Measurements from ENCODE around the gene PVALEF. TPM values are rescaled to one million over a fixed set of nuclear protein-coding genes. Genes with fewer than 3 reads are reported as not detected.

PVALEF gene
- total and polyA plus RNA-seq, 2 of the 13 experiments (the other 11 are each of a cell fraction or from before 2014, with no cell fraction given) = 0.18 TPM

DNA sequence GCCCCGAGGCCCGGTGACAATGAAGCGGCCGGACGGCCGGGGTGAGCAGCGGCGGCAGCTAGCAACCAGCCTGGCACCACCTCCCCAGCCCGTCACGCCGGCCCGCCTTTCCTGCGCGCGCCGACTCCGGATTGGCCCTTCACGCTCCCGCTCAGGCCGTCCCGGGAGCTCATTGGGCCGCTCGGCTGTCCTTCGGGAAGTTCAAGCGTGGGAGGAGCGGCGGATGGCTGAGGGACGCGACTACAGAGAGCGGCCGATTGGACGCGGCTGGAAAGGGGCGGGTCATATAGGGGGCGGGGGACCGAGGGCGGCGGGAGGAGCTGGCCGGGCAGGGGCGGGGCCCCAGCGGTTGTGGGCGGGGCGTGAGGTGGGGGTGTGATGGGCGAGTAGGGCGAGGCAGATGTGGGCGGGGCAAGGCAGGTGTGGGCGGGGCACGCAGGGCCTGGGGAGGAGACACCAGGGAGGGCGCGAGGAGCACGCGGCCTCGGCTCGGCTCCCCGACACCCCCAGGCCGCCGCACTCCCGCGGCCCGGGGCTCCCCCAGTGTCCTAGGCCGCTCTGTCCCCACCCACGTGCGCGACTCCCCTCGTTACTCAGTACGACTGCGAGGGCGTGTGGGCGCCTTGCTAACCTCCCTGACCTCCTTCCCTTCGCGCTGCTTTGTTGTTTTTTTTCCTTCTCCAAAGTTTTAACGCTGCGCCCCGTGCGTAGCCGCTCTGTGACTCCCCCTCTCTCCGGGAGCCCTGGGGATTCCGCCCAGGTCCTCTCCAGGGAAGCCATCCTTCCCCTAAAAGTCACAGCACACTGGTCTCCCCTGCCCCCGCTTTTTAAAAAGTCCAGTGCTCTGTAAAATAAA lies 57.8 kb downstream of the PVALEF start, which contains the start of gene CEP131 (continued):
- no peak for TF ChIP-seq RBM22 (optimal IDR thresholded peaks at IDR 0.05; ENCODE audit: low read length)
- no peak for TF ChIP-seq CENPX (CRISPR knock-in tag; IDR thresholded peaks at IDR 0.05)
- no peak for TF ChIP-seq ATF7 (IDR thresholded peaks at IDR 0.05)
- TF ChIP-seq ATF7 (CRISPR knock-in tag; IDR thresholded peaks at IDR 0.05) = no peak
- TF ChIP-seq CHD2 (IDR thresholded peaks at IDR 0.05; ENCODE audit: low read depth, low read length) = peak; percentile 77
- no peak for TF ChIP-seq ZSCAN30 (CRISPR knock-in tag; IDR thresholded peaks at IDR 0.05)
- peak; percentile 13; the same call in 1 of the 2 replicates for TF ChIP-seq TBX2 (CRISPR knock-in tag; IDR thresholded peaks at IDR 0.05; ENCODE audit: borderline replicate concordance)
- peak; percentile 73; the same call in 1 of the 2 replicates for TF ChIP-seq NFKB2 (CRISPR knock-in tag; IDR thresholded peaks at IDR 0.05; ENCODE audit: borderline replicate concordance)
- 0 out of 2 replicates have a peak, but pooled peaks have one; percentile 37 for TF ChIP-seq REXO4 (CRISPR knock-in tag; IDR thresholded peaks at IDR 0.05; ENCODE audit: borderline replicate concordance)
- TF ChIP-seq, protein P1, sequence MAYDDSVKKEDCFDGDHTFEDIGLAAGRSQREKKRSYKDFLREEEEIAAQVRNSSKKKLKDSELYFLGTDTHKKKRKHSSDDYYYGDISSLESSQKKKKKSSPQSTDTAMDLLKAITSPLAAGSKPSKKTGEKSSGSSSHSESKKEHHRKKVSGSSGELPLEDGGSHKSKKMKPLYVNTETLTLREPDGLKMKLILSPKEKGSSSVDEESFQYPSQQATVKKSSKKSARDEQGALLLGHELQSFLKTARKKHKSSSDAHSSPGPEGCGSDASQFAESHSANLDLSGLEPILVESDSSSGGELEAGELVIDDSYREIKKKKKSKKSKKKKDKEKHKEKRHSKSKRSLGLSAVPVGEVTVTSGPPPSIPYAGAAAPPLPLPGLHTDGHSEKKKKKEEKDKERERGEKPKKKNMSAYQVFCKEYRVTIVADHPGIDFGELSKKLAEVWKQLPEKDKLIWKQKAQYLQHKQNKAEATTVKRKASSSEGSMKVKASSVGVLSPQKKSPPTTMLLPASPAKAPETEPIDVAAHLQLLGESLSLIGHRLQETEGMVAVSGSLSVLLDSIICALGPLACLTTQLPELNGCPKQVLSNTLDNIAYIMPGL (CRISPR knock-in tag; IDR thresholded peaks at IDR 0.05; ENCODE audit: borderline replicate concordance in 1 of 2, low read depth in 1 of 2) = peak in 1 of 2 experiments; percentile 52; a peak in 1 of 4 replicates
- peak; percentile 87 for TF ChIP-seq ZNF781 (CRISPR knock-in tag; IDR thresholded peaks at IDR 0.05; ENCODE audit: borderline replicate concordance, not compliant biosample characterization)
- TF ChIP-seq MXI1 (IDR thresholded peaks at IDR 0.05; ENCODE audit: borderline replicate concordance, low read depth, low read length) = peak; percentile 84; the same call in 1 of the 3 replicates
- TF ChIP-seq ZNF335 (CRISPR knock-in tag; IDR thresholded peaks at IDR 0.05) = no peak; the same call in 1 of the 2 replicates
- no peak for TF ChIP-seq ZNF260 (CRISPR knock-in tag; IDR thresholded peaks at IDR 0.05; ENCODE audit: borderline replicate concordance, low read depth)
- TF ChIP-seq, protein P2, sequence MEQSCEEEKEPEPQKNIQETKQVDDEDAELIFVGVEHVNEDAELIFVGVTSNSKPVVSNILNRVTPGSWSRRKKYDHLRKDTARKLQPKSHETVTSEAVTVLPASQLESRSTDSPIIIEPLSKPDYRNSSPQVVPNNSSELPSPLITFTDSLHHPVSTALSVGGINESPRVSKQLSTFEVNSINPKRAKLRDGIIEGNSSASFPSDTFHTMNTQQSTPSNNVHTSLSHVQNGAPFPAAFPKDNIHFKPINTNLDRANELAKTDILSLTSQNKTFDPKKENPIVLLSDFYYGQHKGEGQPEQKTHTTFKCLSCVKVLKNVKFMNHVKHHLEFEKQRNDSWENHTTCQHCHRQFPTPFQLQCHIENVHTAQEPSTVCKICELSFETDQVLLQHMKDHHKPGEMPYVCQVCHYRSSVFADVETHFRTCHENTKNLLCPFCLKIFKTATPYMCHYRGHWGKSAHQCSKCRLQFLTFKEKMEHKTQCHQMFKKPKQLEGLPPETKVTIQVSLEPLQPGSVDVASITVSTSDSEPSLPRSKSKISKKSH (CRISPR knock-in tag; IDR thresholded peaks at IDR 0.05; ENCODE audit: borderline replicate concordance) = peak; percentile 85; the same call in 1 of the 2 replicates
- TF ChIP-seq, protein P3, sequence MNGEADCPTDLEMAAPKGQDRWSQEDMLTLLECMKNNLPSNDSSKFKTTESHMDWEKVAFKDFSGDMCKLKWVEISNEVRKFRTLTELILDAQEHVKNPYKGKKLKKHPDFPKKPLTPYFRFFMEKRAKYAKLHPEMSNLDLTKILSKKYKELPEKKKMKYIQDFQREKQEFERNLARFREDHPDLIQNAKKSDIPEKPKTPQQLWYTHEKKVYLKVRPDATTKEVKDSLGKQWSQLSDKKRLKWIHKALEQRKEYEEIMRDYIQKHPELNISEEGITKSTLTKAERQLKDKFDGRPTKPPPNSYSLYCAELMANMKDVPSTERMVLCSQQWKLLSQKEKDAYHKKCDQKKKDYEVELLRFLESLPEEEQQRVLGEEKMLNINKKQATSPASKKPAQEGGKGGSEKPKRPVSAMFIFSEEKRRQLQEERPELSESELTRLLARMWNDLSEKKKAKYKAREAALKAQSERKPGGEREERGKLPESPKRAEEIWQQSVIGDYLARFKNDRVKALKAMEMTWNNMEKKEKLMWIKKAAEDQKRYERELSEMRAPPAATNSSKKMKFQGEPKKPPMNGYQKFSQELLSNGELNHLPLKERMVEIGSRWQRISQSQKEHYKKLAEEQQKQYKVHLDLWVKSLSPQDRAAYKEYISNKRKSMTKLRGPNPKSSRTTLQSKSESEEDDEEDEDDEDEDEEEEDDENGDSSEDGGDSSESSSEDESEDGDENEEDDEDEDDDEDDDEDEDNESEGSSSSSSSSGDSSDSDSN (CRISPR knock-in tag; IDR thresholded peaks at IDR 0.05) = peak; percentile 75
- peak; percentile 79 for TF ChIP-seq SAP130 (CRISPR knock-in tag; IDR thresholded peaks at IDR 0.05; ENCODE audit: low read depth)
- TF ChIP-seq ATRX (CRISPR knock-in tag; IDR thresholded peaks at IDR 0.05; ENCODE audit: borderline replicate concordance) = no peak
- peak in 1 of 2 experiments; percentile 73; a peak in 2 of 4 replicates for TF ChIP-seq KLF16 (CRISPR knock-in tag; IDR thresholded peaks at IDR 0.05)
- TF ChIP-seq MTA3 (CRISPR knock-in tag; IDR thresholded peaks at IDR 0.05) = no peak
